ENCODE results near the gene CCDC187.

CCDC187 gene

GRCh38 chr9:136311051-136312008 lies 7.4 kb upstream of the CCDC187 start:
- DNase-seq, result no peak

- no peak for DNase-seq
These were observed 6.6 kb upstream of the CCDC187 start for GRCh38 chr9:136310273-136311030.

- DNase-seq, result no peak
These were observed 5.9 kb upstream of the CCDC187 start for GRCh38 chr9:136309806-136310220.

- no peak for DNase-seq
These were observed 5.4 kb upstream of the CCDC187 start for GRCh38 chr9:136309101-136309801.

- no peak for DNase-seq
These were observed 4.8 kb upstream of the CCDC187 start for GRCh38 chr9:136308702-136309053.

GRCh38 chr9:136308006-136308701 lies 4.3 kb upstream of the CCDC187 start:
- no peak for DNase-seq

- DNase-seq, result no peak
These were observed 3.4 kb upstream of the CCDC187 start for GRCh38 chr9:136307215-136307750.

GRCh38 chr9:136306211-136307208 lies 2.6 kb upstream of the CCDC187 start:
- no peak for DNase-seq

- DNase-seq, result no peak
These were observed 1.9 kb upstream of the CCDC187 start for GRCh38 chr9:136305804-136306203.

GRCh38 chr9:136304981-136305380 lies 1.1 kb upstream of the CCDC187 start:
- no peak for DNase-seq

- no peak for DNase-seq
These were observed 562 bp upstream of the CCDC187 start for GRCh38 chr9:136304456-136304855.

- DNase-seq, result no peak
These were observed 649 bp downstream of the CCDC187 start for GRCh38 chr9:136303066-136303824.

- DNase-seq, result no peak
These were observed 1.4 kb downstream of the CCDC187 start for GRCh38 chr9:136302527-136302926.

- no peak for DNase-seq
These were observed 3.0 kb downstream of the CCDC187 start for GRCh38 chr9:136300866-136301265.

GRCh38 chr9:136300016-136300545 lies 3.8 kb downstream of the CCDC187 start:
- DNase-seq, result no peak

- no peak for DNase-seq
These were observed 4.4 kb downstream of the CCDC187 start for GRCh38 chr9:136299541-136299940.

- DNase-seq, result no peak
These were observed 4.8 kb downstream of the CCDC187 start for GRCh38 chr9:136299116-136299515.

- DNase-seq, result no peak
These were observed 5.8 kb downstream of the CCDC187 start for GRCh38 chr9:136297766-136298735.
